AG09309 (cell line): ENCODE measurements around the gene SELENOW.
"Not testable (repeated sequence)": the region's sequence is repeated elsewhere in the genome, so short reads cannot be mapped to it uniquely, and the experiment has no call there.

ENCODE experiments used
- DNase-seq: peaks from one replicate; pipeline ENCODE4 v3.0.0-alpha.2; 2010; ENCODE audit warnings: low read depth
- H3K4me3 ChIP-seq: 2 replicates; pipeline ENCODE4 v1.5.1; 2011; ENCODE audit warnings: mild to moderate bottlenecking, low read depth, low read length, moderate library complexity; ENCODE audit not compliant: control insufficient read depth
- CTCF ChIP-seq: IDR thresholded peaks from 2 replicates; pipeline ENCODE4 v1.5.1; 2011; ENCODE audit warnings: mild to moderate bottlenecking, low read depth, low read length, inconsistent platforms; ENCODE audit not compliant: insufficient read depth, control insufficient read depth; ENCODE audit errors: missing control alignments

SELENOW gene

GRCh38 chr19:47769534-47769933 is 9.0 kb upstream of the SELENOW start:
- no peak for TF ChIP-seq CTCF
- no peak for DNase-seq
- H3K4me3 ChIP-seq: no peak overlapping the region

- DNase-seq, H3K4me3 ChIP-seq: not testable (repeated sequence)
Measured at GRCh38 chr19:47771291-47771690, 7.2 kb upstream of the SELENOW start.

GRCh38 chr19:47776568-47776967 is 1.9 kb upstream of the SELENOW start:
- H3K4me3 ChIP-seq: no peak overlapping the region
- TF ChIP-seq CTCF: no peak
- DNase-seq: no peak

GRCh38 chr19:47777245-47778048 is 1.1 kb upstream of the SELENOW start:
- not testable (repeated sequence) for DNase-seq
- H3K4me3 ChIP-seq: peak overlapping the region; percentile 86

- DNase-seq: no peak
- H3K4me3 ChIP-seq: peak overlapping the region; percentile 86
- no peak for TF ChIP-seq CTCF
Measured at GRCh38 chr19:47778954-47779351, 450 bp downstream of the SELENOW start.

- peak overlapping the region; percentile 86 for H3K4me3 ChIP-seq
- TF ChIP-seq CTCF: no peak
- DNase-seq: no peak
Measured at GRCh38 chr19:47779524-47780214, 1.2 kb downstream of the SELENOW start.

GRCh38 chr19:47780215-47780551 is 1.7 kb downstream of the SELENOW start:
- TF ChIP-seq CTCF: no peak
- DNase-seq: no peak
- peak overlapping the region; percentile 86 for H3K4me3 ChIP-seq
